HepG2 (cell line): ENCODE results near the gene TNS4. TPM values are rescaled to one million over a fixed set of nuclear protein-coding genes. Genes with fewer than 3 reads are reported as not detected.

Source experiments
- ATAC-seq: fragments of 200-7000 bp; cut with Tn5 transposase; 3 replicates; pipeline ENCODE4 v1.9.1; 2020; ENCODE audit warnings: mild to moderate bottlenecking, moderate library complexity
- BruUV-seq: library from RNA; stranded (reverse); fragments of 400-500 nt; replicated peaks from 2 replicates; lab custom pipeline; 2021; lab: Mats Ljungman, UMichigan
- CTCF ChIA-PET: fragments of 300-600 bp; formaldehyde crosslinking; extraction: SDS; loops from one replicate; lab custom pipeline; 2021; ENCODE audit warnings: low total read pairs, inconsistent platforms, low intra/inter-chr PET ratio; lab: Yijun Ruan, JAX
- POLR2A ChIA-PET: fragments of 350-600 bp; sonication (Branson Sonifier 250); formaldehyde crosslinking; loops from one replicate; lab custom pipeline; 2020; ENCODE audit warnings: antibody characterized with exemption, inconsistent platforms; lab: Yijun Ruan, JAX
- DNase-seq: peaks from one replicate; pipeline ENCODE4 v3.0.0-alpha.2; 2015; ENCODE audit warnings: low spot score
- FAIRE-seq: peaks from 3 replicates; lab custom pipeline; 2011; peaks lifted over from hg19 to GRCh38; lab: Jason Lieb, UNC
- H2AFZ ChIP-seq: one replicate; pipeline ENCODE4 v1.6.1; 2011; ENCODE audit warnings: low read length, inconsistent platforms
- H3K27ac ChIP-seq: fragments of 300-600 bp; 3 replicates; pipeline ENCODE4 v1.8.0; 2011; ENCODE audit warnings: mixed run types, mild to moderate bottlenecking, mixed read lengths, low read length, inconsistent platforms; ENCODE audit not compliant: insufficient read depth; ENCODE audit errors: extremely low read length
- H3K27me3 ChIP-seq, 2 experiments: fragments of 200-600 bp in 1 of 2; 2 replicates in 1 of 2; 3 replicates in 1 of 2; pipeline versions ENCODE4 v1.6.0 to v1.8.0; 2011; ENCODE audit warnings: low read length in 2 of 2, mild to moderate bottlenecking in 2 of 2, moderate library complexity in 2 of 2, inconsistent platforms in 1 of 2; ENCODE audit not compliant: insufficient read depth in 2 of 2, control insufficient read depth in 1 of 2
- H3K36me3 ChIP-seq, 2 experiments: fragments of 200-600 bp in 1 of 2; replicated peaks in 1 of 2; 2 replicates in 1 of 2; 3 replicates in 1 of 2; pipeline versions ENCODE4 v1.5.1 to v1.8.0; 2011; ENCODE audit warnings: low read length in 2 of 2, inconsistent platforms in 1 of 2; ENCODE audit not compliant: insufficient read depth in 2 of 2, control insufficient read depth in 1 of 2
- H3K4me1 ChIP-seq: 2 replicates; pipeline ENCODE4 v1.5.1; 2012; ENCODE audit warnings: low read length, inconsistent platforms; ENCODE audit not compliant: insufficient read depth
- H3K4me2 ChIP-seq: 2 replicates; pipeline ENCODE4 v1.6.0; 2011; ENCODE audit warnings: low read depth, low read length, inconsistent platforms
- H3K4me3 ChIP-seq, 3 experiments: fragments of 200-600 bp in 1 of 3; sonication (generic), shearing (Covaris generic) in 1 of 3; replicated peaks in 1 of 3; 2 replicates each; pipeline ENCODE4 v1.5.1; 2011 to 2016; ENCODE audit warnings: low read length in 3 of 3, inconsistent platforms in 2 of 3, low read depth in 2 of 3, mild to moderate bottlenecking in 2 of 3, control low read depth in 1 of 3, mixed read lengths in 1 of 3; ENCODE audit not compliant: insufficient read depth in 1 of 3
- H3K79me2 ChIP-seq: one replicate; pipeline ENCODE4 v1.6.1; 2011; ENCODE audit warnings: low read length, inconsistent platforms; ENCODE audit not compliant: insufficient read depth
- H3K9ac ChIP-seq: 2 replicates; pipeline ENCODE4 v1.6.0; 2011; ENCODE audit warnings: mild to moderate bottlenecking, low read depth, low read length, inconsistent platforms; ENCODE audit not compliant: insufficient read depth
- H3K9me3 ChIP-seq: 2 replicates; pipeline ENCODE4 v1.5.1; 2012; ENCODE audit warnings: mild to moderate bottlenecking, low read length
- H4K20me1 ChIP-seq: 2 replicates; pipeline ENCODE4 v1.6.0; 2011; ENCODE audit warnings: inconsistent platforms, mild to moderate bottlenecking, low read length, moderate library complexity; ENCODE audit not compliant: insufficient read depth
- HMGA1 ChIP-seq: sonication (generic); formaldehyde crosslinking; conservative IDR thresholded peaks from 2 replicates; pipeline ENCODE4 v1.4.0; 2020; ENCODE audit warnings: missing genetic modification reagents
- MAZ ChIP-seq, 2 experiments: sonication (generic) in 1 of 2; formaldehyde crosslinking in 1 of 2; IDR thresholded peaks; 2 replicates each; pipeline versions ENCODE4 v1.5.0 to v1.6.1; 2012 to 2020; ENCODE audit warnings: low read depth in 2 of 2, mild to moderate bottlenecking in 2 of 2, borderline replicate concordance in 1 of 2, improper control_type of control experiment in 1 of 2, low read length in 1 of 2, missing genetic modification reagents in 1 of 2, moderate library complexity in 1 of 2
- MED8 ChIP-seq: sonication (generic); formaldehyde crosslinking; IDR thresholded peaks from 2 replicates; pipeline ENCODE4 v1.8.1; 2023; ENCODE audit warnings: mild to moderate bottlenecking, missing genetic modification reagents; ENCODE audit not compliant: insufficient replicate concordance
- MTA1 ChIP-seq: sonication (generic); formaldehyde crosslinking; IDR thresholded peaks from 2 replicates; pipeline ENCODE4 v1.4.0; 2020; ENCODE audit warnings: missing genetic modification reagents, mild to moderate bottlenecking, borderline replicate concordance
- MYNN ChIP-seq: sonication (generic); formaldehyde crosslinking; IDR thresholded peaks from 2 replicates; pipeline ENCODE4 v1.4.0; 2020; ENCODE audit warnings: mild to moderate bottlenecking, low read depth, missing genetic modification reagents
- PCBP1 ChIP-seq: fragments of 200-400 bp; formaldehyde crosslinking; IDR thresholded peaks from 2 replicates; pipeline ENCODE4 v1.6.1; 2017; ENCODE audit warnings: mild to moderate bottlenecking, low read depth, low read length, borderline replicate concordance
- SRY ChIP-seq: sonication (generic); formaldehyde crosslinking; IDR thresholded peaks from 2 replicates; pipeline ENCODE4 v1.8.0; 2022; ENCODE audit warnings: mild to moderate bottlenecking, missing genetic modification reagents
- ZNF274 ChIP-seq: sonication (generic); formaldehyde crosslinking; IDR thresholded peaks from 2 replicates; pipeline ENCODE4 v1.5.1; 2020; ENCODE audit warnings: mild to moderate bottlenecking, missing genetic modification reagents
- ZNF430 ChIP-seq: sonication (generic); formaldehyde crosslinking; IDR thresholded peaks from 2 replicates; pipeline ENCODE4 v1.9.0; 2021; ENCODE audit warnings: mild to moderate bottlenecking, missing genetic modification reagents
- ZNF607 ChIP-seq: sonication (generic); formaldehyde crosslinking; IDR thresholded peaks from 2 replicates; pipeline ENCODE4 v1.5.1; 2020; ENCODE audit warnings: missing genetic modification reagents, mild to moderate bottlenecking, borderline replicate concordance
- WGBS: methylation state at CpG from one replicate; pipeline ENCODE4 v1.1.6; 2017; ENCODE audit warnings: low lambda C conversion rate; 5-methylcytosine and 5-hydroxymethylcytosine counted together
- in situ Hi-C: cut with HindIII; loops from 2 replicates; pipeline ENCODE4 v1.10.0; 2017; ENCODE audit warnings: low pct_unique_long_range_greater_than_20kb; ENCODE audit not compliant: extremely low pct_ligation_motif_present
- intact Hi-C: fragments of 100-400 bp; cut with micrococcal nuclease; formaldehyde crosslinking; loops from one replicate; pipeline ENCODE4 v1.10.0; 2022; ENCODE audit not compliant: unreplicated experiment
- polyA plus RNA-seq, 8 experiments: library from polyadenylated mRNA; depleted of rRNA in 3 of 8; stranded (reverse) in 7 of 8; unstranded in 1 of 8; fragments of >200 nt; fragmentation: Illumina TruSeq in 4 of 8; extraction: Trizol in 4 of 8; gene quantifications; 2 replicates each; pipeline versions ENCODE4 v1.2.1 to v1.2.3, GENCODE V29; 2011 to 2016; ENCODE audit warnings: low read depth in 4 of 8, missing spikeins in 1 of 8, mixed read lengths in 1 of 8; ENCODE audit not compliant: insufficient read depth in 1 of 8
- total RNA-seq, 5 experiments: library from RNA; depleted of rRNA; stranded (reverse); fragments of >200 nt; fragmentation: Illumina TruSeq; extraction: Trizol; gene quantifications; 2 replicates each; pipeline ENCODE4 v1.2.3, GENCODE V29; 2016; ENCODE audit warnings: low read depth in 1 of 5
- TF ChIP-seq, protein P1 (sequence below): sonication (generic); formaldehyde crosslinking; IDR thresholded peaks from 2 replicates; pipeline ENCODE4 v1.4.0; 2020; ENCODE audit warnings: mild to moderate bottlenecking, missing genetic modification reagents, borderline replicate concordance
- TF ChIP-seq, protein P2 (sequence below), 2 experiments: sonication (generic) in 1 of 2; formaldehyde crosslinking in 1 of 2; IDR thresholded peaks; 2 replicates each; pipeline versions ENCODE4 v1.6.1 to v1.9.0; 2014 to 2022; ENCODE audit warnings: antibody characterized with exemption in 1 of 2, borderline replicate concordance in 1 of 2, inconsistent platforms in 1 of 2, low read depth in 1 of 2, missing genetic modification reagents in 1 of 2

Gene TNS4
- total and polyA plus RNA-seq, 2 of the 13 experiments (the other 11 are each of a cell fraction or from before 2014, with no cell fraction given) = 0.58 to 2.1 TPM

DNA sequence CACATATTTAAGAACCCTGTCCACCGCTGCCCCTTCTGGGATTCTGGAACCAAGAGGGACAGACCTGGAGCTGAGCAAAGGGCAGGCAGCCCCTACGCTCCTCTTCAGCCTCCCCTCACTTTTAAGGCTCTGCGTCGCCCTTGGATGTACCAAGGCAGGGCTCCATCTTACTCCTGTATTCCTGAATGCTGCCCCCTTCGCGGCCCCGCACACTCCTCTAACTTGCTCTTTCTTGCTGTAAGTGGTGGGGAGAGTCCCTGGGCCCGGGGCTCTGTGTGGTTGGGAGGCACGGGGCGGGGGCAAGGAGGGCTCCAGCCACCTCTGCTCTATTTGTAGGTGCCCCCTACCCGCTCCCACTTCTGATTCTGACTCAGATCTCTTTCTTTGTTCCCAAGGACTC, 1.2 kb downstream of the TNS4 start (continued):
- TF ChIP-seq HMGA1 (CRISPR knock-in tag) = no peak
- peak; percentile 49; the same call in 1 of the 2 replicates for TF ChIP-seq MTA1 (CRISPR knock-in tag)
- TF ChIP-seq ZNF274 (CRISPR knock-in tag) = 0 out of 2 replicates have a peak, but pooled peaks have one; percentile 2
- no peak for TF ChIP-seq MYNN (CRISPR knock-in tag)
- TF ChIP-seq, protein P1, sequence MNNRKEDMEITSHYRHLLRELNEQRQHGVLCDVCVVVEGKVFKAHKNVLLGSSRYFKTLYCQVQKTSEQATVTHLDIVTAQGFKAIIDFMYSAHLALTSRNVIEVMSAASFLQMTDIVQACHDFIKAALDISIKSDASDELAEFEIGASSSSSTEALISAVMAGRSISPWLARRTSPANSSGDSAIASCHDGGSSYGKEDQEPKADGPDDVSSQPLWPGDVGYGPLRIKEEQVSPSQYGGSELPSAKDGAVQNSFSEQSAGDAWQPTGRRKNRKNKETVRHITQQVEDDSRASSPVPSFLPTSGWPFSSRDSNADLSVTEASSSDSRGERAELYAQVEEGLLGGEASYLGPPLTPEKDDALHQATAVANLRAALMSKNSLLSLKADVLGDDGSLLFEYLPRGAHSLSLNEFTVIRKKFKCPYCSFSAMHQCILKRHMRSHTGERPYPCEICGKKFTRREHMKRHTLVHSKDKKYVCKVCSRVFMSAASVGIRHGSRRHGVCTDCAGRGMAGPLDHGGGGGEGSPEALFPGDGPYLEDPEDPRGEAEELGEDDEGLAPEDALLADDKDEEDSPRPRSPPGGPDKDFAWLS = 0 out of 2 replicates have a peak, but pooled peaks have one; percentile 48
- TF ChIP-seq PCBP1 = no peak

DNA sequence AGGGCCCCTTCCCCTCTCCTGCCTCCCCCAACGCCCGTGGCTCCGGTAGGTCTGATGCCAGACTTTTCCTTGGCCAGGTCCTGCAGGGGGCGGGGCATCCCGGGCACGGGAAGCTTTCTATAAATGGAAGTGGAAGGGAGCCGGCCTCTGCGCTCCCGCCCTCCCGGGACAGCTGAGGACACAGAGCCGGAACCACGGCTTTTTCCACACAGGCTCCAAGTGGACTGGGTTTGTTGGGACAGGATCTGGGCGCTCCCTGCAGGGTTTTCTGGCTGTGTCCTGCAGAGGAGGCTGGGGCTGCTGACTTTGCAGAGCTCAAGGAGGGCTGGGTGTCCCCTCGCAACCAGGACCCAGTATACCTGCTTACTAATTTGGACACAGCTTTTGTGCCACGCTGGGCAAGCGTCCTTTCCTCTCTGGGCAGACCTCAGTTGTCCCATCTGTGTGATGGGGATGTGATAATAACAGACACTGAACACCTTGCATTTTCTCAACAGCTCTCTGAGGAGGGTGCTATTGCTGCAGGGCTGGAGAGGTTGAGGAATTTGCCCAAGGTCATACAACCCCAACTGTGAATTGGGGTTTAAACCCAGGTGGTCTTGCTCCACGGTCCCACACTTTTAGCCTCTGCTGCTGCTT, 1.8 kb downstream of the TNS4 start:
- H3K79me2 ChIP-seq = no peaks in the 10 kb centered on the region
- peak; percentile 55 for FAIRE-seq
- 12% methylated on average over 15 of the region's 17 CpGs for WGBS
- peaks cover 0 to 12% of the 10 kb centered on the region in 2 experiments; a peak in 3 of 5 replicates for H3K27me3 ChIP-seq
- peaks cover 49% of the 10 kb centered on the region for H3K4me1 ChIP-seq
- intact Hi-C loops = no loop called here
- H4K20me1 ChIP-seq = no peaks in the 10 kb centered on the region
- in situ Hi-C loops = no loop called here
- no peak overlapping the region for H3K27ac ChIP-seq
- no peak overlapping the region for H2AFZ ChIP-seq
- no peak overlapping the region for H3K9ac ChIP-seq
- peak overlapping the region; percentile 29 to 48 (median 45); a peak in 4 of 6 replicates for H3K4me3 ChIP-seq
- CTCF ChIA-PET = interaction anchor here (1.7 kb wide), 1 partner anchor 61 kb away, joined by 3 read pairs; no protein-coding TSS in a partner anchor
- BruUV-seq = no TSS peak
- H3K4me2 ChIP-seq = peak overlapping the region; percentile 76
- POLR2A ChIA-PET = interaction anchor here (0.9 to 1.7 kb wide), 4 partner anchors 11 to 61 kb away, joined by 4 to 6 read pairs (median 4); no protein-coding TSS in a partner anchor
- no peaks in the 10 kb centered on the region for H3K9me3 ChIP-seq
- DNase-seq = peak; percentile 84
- H3K36me3 ChIP-seq = no peaks in the 10 kb centered on the region
- ATAC-seq = peak; percentile 85
- TF ChIP-seq, protein P2, sequence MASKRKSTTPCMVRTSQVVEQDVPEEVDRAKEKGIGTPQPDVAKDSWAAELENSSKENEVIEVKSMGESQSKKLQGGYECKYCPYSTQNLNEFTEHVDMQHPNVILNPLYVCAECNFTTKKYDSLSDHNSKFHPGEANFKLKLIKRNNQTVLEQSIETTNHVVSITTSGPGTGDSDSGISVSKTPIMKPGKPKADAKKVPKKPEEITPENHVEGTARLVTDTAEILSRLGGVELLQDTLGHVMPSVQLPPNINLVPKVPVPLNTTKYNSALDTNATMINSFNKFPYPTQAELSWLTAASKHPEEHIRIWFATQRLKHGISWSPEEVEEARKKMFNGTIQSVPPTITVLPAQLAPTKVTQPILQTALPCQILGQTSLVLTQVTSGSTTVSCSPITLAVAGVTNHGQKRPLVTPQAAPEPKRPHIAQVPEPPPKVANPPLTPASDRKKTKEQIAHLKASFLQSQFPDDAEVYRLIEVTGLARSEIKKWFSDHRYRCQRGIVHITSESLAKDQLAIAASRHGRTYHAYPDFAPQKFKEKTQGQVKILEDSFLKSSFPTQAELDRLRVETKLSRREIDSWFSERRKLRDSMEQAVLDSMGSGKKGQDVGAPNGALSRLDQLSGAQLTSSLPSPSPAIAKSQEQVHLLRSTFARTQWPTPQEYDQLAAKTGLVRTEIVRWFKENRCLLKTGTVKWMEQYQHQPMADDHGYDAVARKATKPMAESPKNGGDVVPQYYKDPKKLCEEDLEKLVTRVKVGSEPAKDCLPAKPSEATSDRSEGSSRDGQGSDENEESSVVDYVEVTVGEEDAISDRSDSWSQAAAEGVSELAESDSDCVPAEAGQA (IDR thresholded peaks at IDR 0.05; ENCODE audit: low read depth) = no peak
- TF ChIP-seq, protein P2 (CRISPR knock-in tag; IDR thresholded peaks at IDR 0.05; ENCODE audit: borderline replicate concordance) = no peak
- TF ChIP-seq MED8 (CRISPR knock-in tag) (no peak), ZNF607 (CRISPR knock-in tag) (no peak), SRY (CRISPR knock-in tag) (no peak), MAZ (IDR thresholded peaks at IDR 0.05; ENCODE audit: borderline replicate concordance, low read depth, low read length) (0 out of 2 replicates have a peak, but pooled peaks have one; percentile 27), MAZ (CRISPR knock-in tag; IDR thresholded peaks at IDR 0.05; ENCODE audit: low read depth) (no peak), ZNF430 (CRISPR knock-in tag) (no peak)
